ENCODE data around the gene BNC2. TPM values are rescaled to one million over a fixed set of nuclear protein-coding genes. Genes with fewer than 3 reads are reported as not detected.

Gene BNC2
- total RNA-seq, 2 donors from 2014 or later: 0.99 to 1.8 TPM

- H3K36me3 ChIP-seq (replicated peaks in 1 of 2; ENCODE audit: insufficient read depth in 1 of 2, low read depth in 2 of 2): no peaks in the 10 kb centered on the region
- TF ChIP-seq POLR2A (IDR thresholded peaks at IDR 0.05) (no peak), CTCF (IDR thresholded peaks at IDR 0.05) (no peak)
- H3K4me1 ChIP-seq: no peaks in the 10 kb centered on the region
- intact Hi-C loops (cut with DNase I): no loop called here
- ATAC-seq (no peak), DNase-seq (no peak)
- H3K27ac ChIP-seq: no peak overlapping the region
- WGBS, 2 donors: 40 to 75% methylated on average over 2 of the region's 2 CpGs
- H3K27me3 ChIP-seq: no peaks in the 10 kb centered on the region
- no peaks in the 10 kb centered on the region for H3K9me3 ChIP-seq
- H3K4me3 ChIP-seq: no peak overlapping the region
Observed at GRCh38 chr9:16426716-16427115, 443.8 kb downstream of the BNC2 start.

GRCh38 chr9:16425562-16426231 is 444.8 kb downstream of the BNC2 start:
- ATAC-seq (no peak), DNase-seq (no peak)
- no peak overlapping the region for H3K4me3 ChIP-seq
- no peak overlapping the region for H3K27ac ChIP-seq
- intact Hi-C loops (cut with DNase I): no loop called here
- 38 to 41% methylated on average over 8 of the region's 8 CpGs for WGBS, 2 donors
- no peaks in the 10 kb centered on the region for H3K9me3 ChIP-seq
- no peaks in the 10 kb centered on the region for H3K36me3 ChIP-seq (replicated peaks in 1 of 2; ENCODE audit: insufficient read depth in 1 of 2, low read depth in 2 of 2)
- H3K4me1 ChIP-seq: no peaks in the 10 kb centered on the region
- no peak for TF ChIP-seq POLR2A (IDR thresholded peaks at IDR 0.05)
- no peak for TF ChIP-seq CTCF (IDR thresholded peaks at IDR 0.05)
- no peaks in the 10 kb centered on the region for H3K27me3 ChIP-seq

GRCh38 chr9:16422114-16422513 is 448.4 kb downstream of the BNC2 start:
- H3K27ac ChIP-seq: no peak overlapping the region
- no peaks in the 10 kb centered on the region for H3K27me3 ChIP-seq
- H3K36me3 ChIP-seq (replicated peaks in 1 of 2; ENCODE audit: insufficient read depth in 1 of 2, low read depth in 2 of 2): no peaks in the 10 kb centered on the region
- 70 to 75% methylated on average over 5 of the region's 5 CpGs for WGBS, 2 donors
- no peak overlapping the region for H3K4me3 ChIP-seq
- no peaks in the 10 kb centered on the region for H3K9me3 ChIP-seq
- no peak for DNase-seq
- no peak for ATAC-seq
- H3K4me1 ChIP-seq: no peaks in the 10 kb centered on the region
- no peak for TF ChIP-seq CTCF (IDR thresholded peaks at IDR 0.05)
- TF ChIP-seq POLR2A (IDR thresholded peaks at IDR 0.05): no peak
- intact Hi-C loops (cut with DNase I): no loop called here

- Histone ChIP-seq H3K27me3 (no peaks in the 10 kb centered on the region), H3K9me3 (no peaks in the 10 kb centered on the region), H3K4me1 (no peaks in the 10 kb centered on the region), H3K4me3 (no peak overlapping the region), H3K36me3 (replicated peaks in 1 of 2; ENCODE audit: insufficient read depth in 1 of 2, low read depth in 2 of 2) (no peaks in the 10 kb centered on the region), H3K27ac (no peak overlapping the region)
- DNase-seq (no peak), ATAC-seq (no peak)
- TF ChIP-seq CTCF (IDR thresholded peaks at IDR 0.05) (no peak), POLR2A (IDR thresholded peaks at IDR 0.05) (no peak)
- intact Hi-C loops (cut with DNase I): no loop called here
- WGBS, 2 donors: 53 to 66% methylated on average over 7 of the region's 7 CpGs
Observed at GRCh38 chr9:16421532-16421931, 448.9 kb downstream of the BNC2 start.

- no peaks in the 10 kb centered on the region for H3K9me3 ChIP-seq
- H3K36me3 ChIP-seq (replicated peaks in 1 of 2; ENCODE audit: insufficient read depth in 1 of 2, low read depth in 2 of 2): no peaks in the 10 kb centered on the region
- 77 to 83% methylated on average over 4 to 12 of the region's 12 CpGs for WGBS, 2 donors
- H3K27ac ChIP-seq: no peak overlapping the region
- TF ChIP-seq CTCF (IDR thresholded peaks at IDR 0.05) (no peak), POLR2A (IDR thresholded peaks at IDR 0.05) (no peak)
- no peaks in the 10 kb centered on the region for H3K27me3 ChIP-seq
- H3K4me1 ChIP-seq: no peaks in the 10 kb centered on the region
- no peak for DNase-seq
- H3K4me3 ChIP-seq: no peak overlapping the region
- intact Hi-C loops (cut with DNase I): no loop called here
- no peak for ATAC-seq
Observed at GRCh38 chr9:16419124-16419523, 451.3 kb downstream of the BNC2 start.
